Hematopoietic multipotent progenitor cell (in vitro differentiated cells): ENCODE measurements around the gene ASH1L. TPM values are rescaled to one million over a fixed set of nuclear protein-coding genes. Genes with fewer than 3 reads are reported as not detected.
"Not testable (repeated sequence)": the region's sequence is repeated elsewhere in the genome, so short reads cannot be mapped to it uniquely, and the experiment has no call there.

Experiments
- DNase-seq, 3 donors: peaks; one replicate each; pipeline ENCODE4 v3.0.0-alpha.2; 2011 to 2015; ENCODE audit warnings: low read depth in 2 of 3, low spot score in 2 of 3
- total RNA-seq: library from RNA; depleted of rRNA; stranded (reverse); fragments of >200 nt; gene quantifications from one replicate; pipeline ENCODE4 v1.2.3, GENCODE V29; 2012

Gene ASH1L
- total RNA-seq, 1 donor = 33.7 TPM

DNA sequence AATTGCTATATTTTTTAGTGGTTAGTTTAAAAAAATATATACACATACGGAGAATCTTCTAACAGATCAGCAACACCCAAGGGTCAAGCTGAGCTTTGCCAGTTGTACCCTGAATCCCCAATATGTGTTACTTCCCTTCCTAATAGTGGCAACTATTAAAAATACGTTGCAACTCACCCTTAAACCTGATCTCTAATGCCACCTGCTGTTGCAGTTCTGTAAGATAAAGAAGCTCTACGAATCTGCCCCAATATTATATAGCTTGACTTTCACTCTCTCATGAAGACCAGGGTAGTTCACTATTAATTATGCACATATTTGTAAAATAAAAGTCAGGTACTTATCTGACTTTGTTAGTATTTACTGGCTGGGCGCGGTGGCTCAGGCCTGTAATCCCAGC lies 58.4 kb downstream of the ASH1L start:
- peak in 2 of 3 donors; percentile 55 to 73 for DNase-seq

DNA sequence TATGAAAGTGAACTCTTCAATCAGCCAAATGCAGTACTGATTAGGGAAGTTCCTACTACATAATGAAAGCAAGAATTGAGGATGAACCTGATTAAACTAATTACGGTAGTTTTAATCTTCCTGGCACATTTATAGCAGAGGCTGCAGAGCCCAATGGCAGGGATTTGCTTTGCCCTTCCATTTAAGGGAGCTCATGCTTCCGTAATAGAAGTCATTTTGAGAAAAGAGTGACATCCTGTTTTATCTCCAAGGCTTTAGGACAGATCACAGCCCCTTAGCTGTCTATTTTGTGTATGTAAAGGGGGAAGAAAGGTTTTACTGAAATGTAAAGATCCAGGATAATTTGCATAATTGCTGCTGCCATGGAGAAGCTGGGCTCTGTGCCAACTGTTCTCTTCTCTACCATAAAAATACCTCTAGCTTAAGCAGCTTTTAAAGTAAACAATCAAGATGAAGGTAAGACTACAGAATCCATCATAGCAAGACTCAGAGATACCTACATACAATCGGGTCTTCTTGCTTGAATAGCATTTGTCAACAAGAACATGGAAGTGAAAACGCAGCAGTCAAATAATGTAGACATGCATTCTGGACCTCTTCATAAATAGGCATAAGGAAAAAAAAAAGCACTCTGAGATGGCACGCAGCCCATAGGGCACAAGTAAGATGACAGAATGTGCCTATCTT lies 62.5 kb downstream of the ASH1L start:
- peak in 1 of 3 donors; percentile 14 for DNase-seq

DNA sequence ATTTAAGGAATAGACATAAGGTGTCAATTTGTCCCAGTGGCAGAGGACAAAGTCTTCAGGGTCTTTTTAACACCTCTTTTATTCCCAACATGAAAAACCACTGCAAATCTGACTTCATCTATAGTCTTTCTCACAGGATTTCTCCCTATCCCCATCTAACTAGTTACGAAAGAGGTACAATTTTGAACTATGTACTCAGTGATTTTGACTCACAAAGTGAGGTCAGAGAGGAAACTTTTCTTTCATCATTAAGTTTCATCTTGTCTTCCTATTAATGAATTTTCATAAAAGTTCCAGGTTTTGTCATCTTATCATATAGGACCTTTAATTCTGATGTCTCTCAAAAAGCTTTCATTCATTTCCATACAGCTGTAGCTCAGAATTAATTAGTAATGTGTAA lies 63.3 kb downstream of the ASH1L start:
- DNase-seq = no peak

DNA sequence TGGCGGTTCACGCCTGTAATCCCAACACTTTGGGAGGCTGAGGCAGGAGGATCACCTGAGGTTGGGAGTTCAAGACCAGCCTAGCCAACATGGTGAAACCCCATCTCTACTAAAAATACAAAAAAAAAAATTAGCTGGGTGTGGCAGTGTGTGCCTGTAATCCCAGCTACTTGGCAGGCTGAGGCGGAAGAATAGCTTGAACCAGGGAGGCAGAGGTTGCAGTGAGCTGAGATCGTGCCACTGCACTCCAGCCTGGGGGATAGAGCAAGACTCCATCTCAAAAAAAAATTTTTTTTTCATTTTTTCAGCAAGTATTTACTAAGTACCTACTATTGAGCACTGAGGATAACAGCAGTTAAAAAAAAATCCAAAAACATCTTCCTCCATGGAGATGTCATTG lies 69.0 kb downstream of the ASH1L start:
- not testable (repeated sequence) for DNase-seq

DNA sequence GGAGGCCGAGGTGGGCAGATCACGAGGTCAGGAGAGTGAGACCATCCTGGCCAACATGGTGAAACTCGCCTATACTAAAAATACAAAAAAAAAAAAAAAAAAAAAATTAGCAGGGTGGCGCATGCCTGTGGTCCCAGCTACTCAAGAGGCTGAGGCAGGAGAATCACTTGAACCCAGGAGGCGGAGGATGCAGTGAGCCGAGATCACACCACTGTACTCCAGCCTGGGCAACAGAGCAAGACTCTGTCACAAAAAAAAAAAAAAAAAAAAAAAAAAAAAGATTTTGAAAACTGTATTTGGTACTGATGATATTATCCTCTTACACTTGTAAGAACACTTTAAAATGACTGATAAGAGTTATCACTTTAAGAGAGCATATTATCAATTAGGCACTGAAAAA lies 74.2 kb downstream of the ASH1L start:
- not testable (repeated sequence) for DNase-seq

DNA sequence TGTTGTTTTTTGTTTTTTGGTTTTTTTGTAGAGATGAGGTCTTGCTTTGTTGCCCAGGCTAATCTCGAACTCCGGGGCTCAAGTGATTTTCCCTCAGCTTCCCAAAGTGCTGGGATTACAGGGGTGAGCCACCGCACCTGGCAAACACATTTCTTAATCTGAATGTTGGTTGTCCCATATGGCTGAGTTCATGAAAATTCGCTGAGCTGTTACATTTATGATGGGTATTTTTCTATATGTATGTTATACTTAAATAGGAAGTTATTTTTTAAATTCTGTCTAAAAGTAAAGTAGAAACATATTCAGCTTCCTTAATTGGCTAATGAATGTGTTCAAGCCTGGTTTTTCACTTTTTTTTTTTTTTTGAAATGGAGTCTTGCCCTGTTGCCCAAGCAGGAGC lies 75.1 kb downstream of the ASH1L start:
- no peak for DNase-seq

DNA sequence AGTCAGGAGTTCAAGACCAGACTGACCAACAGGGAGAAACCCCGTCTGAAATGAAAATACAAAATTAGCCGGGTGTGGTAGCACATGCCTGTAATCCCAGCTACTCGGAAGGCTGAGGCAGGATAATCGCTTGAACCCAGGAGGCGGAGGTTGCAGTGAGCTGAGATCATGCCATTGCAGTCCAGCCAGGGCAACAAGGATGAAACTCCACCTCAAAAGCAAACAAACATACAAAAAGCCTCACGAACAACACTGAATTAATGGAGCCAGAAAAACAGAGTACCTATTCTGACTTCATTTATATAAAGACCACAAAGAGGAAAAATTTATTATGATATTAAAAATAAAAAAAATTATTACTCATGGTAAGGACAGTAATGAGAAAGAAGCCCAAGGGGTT lies 75.7 kb downstream of the ASH1L start:
- DNase-seq = not testable (repeated sequence)

DNA sequence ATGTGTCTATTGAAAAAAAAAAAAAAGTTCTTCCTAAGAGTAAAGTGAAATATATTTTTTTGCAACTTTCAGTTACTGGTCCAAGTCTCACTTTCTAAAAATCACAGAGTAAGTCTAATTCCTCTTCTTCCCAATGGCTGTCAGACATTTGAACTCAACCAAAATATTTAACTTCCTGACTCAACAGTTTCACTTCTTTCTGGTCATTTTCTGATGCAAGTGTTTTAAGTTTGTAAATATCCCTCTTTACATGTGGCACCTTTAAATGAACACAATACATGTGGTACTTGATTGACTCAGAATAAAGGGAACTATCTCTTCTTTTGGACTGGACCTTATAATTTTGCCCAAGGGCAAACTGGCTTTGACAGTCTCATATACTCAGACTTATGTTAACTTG lies 76.7 kb downstream of the ASH1L start:
- no peak for DNase-seq

DNA sequence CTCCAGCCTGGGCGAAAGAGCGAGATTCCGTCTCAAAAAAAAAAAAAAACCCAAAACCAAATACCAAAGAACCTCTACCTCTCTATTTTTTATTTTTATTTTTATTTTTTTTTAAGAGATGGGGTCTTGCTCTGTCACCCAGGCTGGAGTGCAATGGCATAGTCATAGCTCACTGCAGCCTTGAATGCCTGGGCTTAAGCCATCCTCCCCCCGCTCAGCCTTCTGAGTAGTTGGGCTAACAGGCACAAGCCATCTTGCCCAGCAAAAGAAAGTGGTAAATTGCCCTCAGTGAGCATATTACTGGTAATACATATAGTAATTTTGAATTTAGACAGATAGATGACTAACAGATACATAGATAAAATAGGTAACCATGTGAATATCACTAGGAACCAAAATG lies 77.4 kb downstream of the ASH1L start:
- DNase-seq = no peak

DNA sequence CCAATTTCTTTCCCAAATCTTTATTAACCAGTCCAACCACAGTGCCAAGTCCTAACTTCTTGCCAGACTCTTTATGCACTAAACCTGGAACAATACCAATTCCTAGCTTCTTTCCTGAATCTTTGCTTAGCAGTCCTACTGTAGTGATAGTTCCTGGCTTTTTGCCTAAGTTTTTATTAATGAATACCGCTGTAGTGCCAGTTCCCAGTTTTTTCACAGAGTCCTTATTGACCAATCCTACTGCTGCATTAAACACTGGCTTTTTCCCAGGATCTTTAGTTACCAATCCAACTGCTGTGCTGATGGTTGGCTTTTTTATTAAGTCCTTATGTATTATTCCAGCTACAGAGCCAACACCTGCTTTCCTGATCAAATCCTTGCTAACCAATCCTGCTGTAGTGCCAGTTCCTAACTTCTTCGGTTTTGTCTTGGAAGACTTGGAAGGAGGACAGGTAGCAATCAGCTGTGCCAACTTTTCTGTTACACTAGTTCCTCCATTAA lies 80.8 kb downstream of the ASH1L start:
- no peak for DNase-seq

DNA sequence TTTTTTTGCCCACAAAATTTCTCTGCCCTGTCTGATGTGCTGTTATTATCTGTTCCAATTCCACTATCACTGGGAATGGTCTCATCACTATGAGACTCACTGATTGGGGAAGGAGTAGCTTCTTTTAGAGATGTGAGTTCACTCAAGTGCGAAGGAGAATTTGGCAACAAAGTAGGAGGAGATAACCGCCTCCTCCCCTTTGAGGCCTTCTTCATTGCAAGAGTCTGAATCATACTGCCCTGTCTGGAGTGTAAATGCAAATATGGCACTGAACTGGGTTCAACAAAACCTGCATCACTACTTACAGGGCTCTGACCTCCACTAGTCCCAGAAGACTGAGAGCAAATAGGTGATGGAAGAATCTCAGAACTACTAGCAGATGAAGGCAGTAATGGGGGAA lies 83.4 kb downstream of the ASH1L start:
- no peak for DNase-seq

DNA sequence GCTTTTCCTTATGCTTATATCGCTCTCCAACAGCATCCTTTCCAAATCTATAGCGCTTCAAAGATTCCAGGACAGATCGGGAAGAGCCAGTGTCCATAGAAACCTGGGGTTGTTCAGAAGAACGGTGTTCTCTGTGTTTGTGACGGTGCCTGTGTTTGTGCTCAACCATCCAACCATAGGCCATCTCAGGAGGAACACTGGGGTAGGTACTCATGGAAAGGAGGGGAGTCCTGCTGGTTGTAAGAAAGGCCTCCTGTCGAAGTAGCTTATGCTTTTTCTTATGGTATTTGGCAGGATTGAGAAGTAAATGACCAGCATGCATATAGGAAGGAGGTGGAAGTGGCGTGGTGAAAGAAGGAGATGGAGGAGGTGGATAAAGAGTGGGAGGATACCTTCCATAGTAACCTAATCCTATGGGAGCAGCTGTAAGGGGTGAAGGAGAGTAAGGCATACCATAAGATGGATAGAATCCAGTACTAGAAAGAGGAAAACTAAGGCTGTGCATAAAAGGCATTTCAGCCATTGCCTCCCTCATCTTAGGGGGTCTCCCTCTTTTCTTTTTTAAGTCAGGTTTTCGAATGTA lies 84.2 kb downstream of the ASH1L start:
- DNase-seq = no peak

DNA sequence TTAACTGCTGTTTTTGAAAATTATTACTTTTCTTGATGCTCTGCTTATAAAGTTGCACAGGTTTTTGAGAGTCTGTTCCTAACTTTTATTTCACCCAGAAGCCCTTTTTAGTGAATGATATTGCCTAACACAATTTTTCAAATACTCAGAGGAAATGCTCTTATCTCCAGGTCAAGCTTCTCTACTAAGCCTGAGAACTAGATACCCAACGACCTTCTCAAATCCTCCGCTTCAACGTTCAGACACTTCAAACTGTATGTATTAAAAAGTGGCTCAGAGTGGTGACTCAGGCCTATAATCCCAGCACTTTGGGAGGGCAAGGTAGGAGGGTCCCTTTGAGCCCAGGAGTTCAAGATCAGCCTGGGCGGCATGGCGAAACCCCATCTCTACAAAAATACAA lies 88.5 kb downstream of the ASH1L start:
- DNase-seq = no peak

DNA sequence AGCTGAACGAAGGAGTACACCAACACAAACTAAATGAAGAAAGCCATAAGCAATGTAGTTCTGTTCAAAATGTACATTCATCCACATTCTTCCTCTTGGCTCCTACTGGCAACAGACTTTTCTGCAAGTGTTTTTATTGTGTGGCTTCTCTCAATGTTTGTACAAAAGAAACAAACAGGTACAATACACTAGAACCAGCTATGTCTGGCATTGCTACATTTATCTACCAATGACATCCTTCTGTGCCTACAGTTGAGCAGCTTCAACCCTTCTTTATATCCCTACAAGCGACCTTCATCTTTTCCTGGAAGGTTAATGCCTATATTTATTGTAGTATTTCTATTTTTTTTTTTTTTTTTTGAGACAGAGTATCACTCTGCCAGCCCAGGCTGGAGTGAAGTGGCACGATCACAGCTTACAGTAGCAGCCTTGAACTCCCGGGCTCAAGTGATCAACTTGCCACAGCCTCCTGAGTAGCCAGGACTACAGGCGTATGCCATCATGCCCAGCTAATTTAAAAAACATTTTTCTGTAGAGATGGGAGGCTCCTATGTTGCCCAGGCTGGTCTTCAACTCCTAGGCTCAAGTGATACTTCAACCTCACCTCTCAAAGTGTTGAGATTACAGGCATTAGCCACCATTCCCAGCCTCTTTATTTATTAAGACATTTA lies 89.3 kb downstream of the ASH1L start:
- DNase-seq = no peak

DNA sequence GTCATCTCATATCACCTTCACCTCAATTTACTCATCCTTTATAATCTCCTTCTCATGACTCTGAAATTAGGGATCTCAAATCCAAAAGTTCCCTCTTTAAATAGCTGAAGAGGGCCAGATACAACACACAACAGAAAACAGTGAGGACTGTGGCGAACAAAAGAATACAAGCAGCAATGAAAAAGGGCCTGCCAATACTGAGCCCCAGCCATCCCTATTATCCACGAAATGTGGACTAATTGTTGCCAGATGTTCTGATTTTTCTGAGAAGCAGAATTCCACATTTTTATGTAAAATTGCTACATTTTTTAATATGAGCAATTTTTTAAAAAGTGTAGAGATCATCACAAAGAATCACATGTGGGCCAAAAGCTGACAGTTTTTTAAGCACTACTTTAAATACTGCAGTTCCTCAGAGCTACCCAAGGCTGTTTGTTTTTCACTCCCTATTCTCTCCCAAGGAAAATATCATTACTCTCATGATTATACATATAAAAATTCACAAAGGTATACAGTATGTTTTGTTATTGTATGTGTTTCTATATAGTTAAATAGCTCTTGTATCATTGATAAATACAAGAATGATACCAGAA lies 90.0 kb downstream of the ASH1L start:
- no peak for DNase-seq

DNA sequence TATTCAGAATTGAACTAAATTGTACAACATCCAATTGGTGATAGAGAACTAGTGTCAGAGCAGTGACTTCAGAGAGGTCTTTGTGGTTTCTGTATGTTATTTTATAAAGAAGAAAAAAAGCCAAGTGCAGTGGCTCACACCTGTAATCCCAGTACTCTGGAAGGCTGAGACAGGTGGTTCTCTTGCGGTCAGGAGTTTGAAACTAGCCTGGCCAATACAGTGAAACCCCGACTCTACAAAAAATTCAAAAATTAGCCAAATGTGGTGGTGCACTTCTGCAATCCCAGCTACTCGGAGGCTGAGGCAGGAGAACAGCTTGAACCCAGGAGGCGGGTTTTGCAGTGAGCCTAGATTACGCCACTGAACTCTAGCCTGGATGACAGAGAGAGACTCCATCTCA lies 90.7 kb downstream of the ASH1L start:
- no peak for DNase-seq

DNA sequence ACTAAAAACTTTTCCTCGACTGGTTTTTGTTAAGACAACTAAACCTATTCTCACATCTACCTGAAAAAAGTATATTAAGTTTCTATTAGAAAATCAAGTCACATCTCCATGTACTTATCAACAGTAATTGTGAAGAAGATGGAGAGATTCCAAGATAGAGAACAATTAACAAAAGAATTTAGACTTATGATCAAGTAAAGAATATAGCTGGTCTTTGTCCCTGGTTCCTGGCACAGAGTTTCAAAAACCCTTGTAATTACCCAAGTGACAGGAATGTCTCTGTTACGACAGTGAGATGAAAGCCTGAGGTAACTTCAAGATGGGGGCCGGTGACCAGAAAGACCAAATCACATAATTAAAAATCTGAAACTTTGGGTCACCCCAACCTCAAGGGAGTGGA lies 91.6 kb downstream of the ASH1L start:
- no peak for DNase-seq

DNA sequence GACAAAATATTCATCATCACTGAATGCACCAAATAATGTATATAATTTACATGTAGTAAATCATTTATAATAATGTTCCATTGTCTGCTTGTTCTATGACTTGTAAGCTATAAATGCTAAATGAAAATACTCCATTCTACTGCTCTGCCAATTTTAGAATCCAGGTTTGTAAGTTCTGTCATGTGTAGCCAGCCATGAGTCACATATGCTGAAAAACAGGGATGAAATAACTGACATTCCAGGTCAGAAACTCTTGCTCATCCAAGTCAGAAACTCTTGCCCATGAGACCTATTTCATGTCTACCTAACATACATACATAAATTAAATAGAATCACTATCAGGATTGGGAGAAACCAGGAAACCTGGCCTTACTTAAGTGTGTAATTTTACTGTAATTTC lies 95.6 kb downstream of the ASH1L start:
- DNase-seq = no peak

DNA sequence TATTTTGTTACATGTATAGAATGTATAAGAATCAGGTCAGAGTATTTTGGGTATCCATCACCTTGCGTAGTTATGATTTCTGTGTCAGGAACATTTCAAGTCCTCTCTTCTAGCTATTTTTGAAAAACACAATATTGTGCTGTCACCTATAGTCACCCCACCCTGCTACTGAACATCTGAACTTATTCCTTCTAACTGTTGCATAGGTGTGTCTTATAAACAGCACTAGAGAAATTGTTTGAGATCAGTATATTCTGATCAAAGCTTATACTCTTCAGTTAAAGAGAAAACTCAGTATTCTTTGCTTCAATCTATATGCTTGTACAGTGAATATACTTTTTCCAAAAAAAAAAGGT lies 96.0 kb downstream of the ASH1L start:
- no peak for DNase-seq

DNA sequence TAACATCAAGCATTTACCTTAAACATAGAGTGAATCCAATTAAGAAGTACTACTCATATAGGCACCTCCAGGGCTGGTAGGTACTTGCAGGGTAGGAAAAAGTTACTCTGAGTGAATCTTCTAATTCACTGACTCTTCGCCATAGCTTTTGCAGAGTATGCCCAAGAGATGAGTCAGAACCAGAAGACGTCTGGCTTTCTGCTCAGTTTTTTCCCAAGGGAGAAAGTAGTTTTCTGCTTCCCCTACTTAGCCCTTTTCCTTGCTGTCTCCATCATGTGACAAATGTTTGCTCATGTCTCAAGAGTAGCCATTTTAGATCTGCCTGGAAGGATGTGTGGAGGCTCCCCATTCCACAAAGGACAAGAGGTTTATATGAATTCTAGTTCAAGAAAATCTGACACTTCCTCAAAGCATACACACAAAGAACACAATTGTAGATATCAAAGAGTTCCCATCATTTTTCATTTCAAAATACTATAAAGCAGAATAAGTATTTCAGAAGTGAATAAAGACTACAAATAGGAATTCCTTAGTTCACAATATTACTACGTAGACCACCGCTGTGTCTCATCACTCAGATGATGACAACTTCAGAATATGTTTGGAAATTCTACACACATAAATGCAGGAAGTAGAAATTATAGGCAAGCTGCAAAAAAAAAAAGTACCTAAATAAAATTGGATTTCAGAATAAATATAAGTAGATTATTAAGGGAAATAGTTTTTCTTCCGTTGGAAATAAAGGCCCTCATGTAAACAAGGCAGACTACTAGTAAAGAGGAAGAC lies 98.5 kb downstream of the ASH1L start:
- DNase-seq = no peak

DNA sequence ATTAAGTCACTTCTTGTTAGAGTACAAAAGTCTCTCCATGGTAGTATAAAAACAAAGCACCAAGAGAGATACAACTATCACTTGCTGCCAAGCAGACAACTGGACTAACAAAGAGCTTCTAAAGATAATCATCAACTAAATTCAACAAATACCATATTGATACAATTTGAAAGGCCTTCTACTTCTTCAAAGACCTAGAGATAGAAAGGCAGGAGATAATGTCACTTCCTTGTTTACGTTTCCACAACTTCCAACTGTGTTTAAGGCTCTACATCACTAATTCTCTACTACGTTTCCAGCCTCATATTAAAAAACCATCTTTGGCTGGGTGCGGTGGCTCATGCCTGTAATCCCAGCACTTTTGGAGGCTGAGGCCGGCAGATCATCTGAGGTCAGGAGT lies 104.5 kb downstream of the ASH1L start:
- DNase-seq = no peak
